SJCRH30 (cell line): ENCODE data around the gene SLC16A8. TPM values are rescaled to one million over a fixed set of nuclear protein-coding genes. Genes with fewer than 3 reads are reported as not detected.
A peak's percentile ranks its signal among the peaks of the same experiment; 100 is the strongest.

ENCODE experiments used
- DNase-seq, 2 experiments: peaks; one replicate each; pipeline ENCODE4 v3.0.0-alpha.2; 2015 to 2020
- H3K27ac ChIP-seq: fragments of 250-450 bp; sonication (Bioruptor Pico); 2 replicates; pipeline ENCODE4 v1.5.1; 2020; ENCODE audit warnings: mild to moderate bottlenecking, moderate library complexity
- H3K27me3 ChIP-seq: fragments of 250-450 bp; sonication (Bioruptor Pico); 2 replicates; pipeline ENCODE4 v1.5.1; 2020; ENCODE audit warnings: mild to moderate bottlenecking, moderate library complexity
- H3K36me3 ChIP-seq: fragments of 250-450 bp; sonication (Bioruptor Pico); 2 replicates; pipeline ENCODE4 v1.5.1; 2020; ENCODE audit warnings: mild to moderate bottlenecking, moderate library complexity
- H3K4me1 ChIP-seq: fragments of 250-450 bp; sonication (Bioruptor Pico); 2 replicates; pipeline ENCODE4 v1.5.1; 2020; ENCODE audit warnings: mild to moderate bottlenecking, moderate library complexity
- H3K4me3 ChIP-seq: fragments of 250-450 bp; sonication (Bioruptor Pico); 2 replicates; pipeline ENCODE4 v1.5.1; 2020; ENCODE audit warnings: mild to moderate bottlenecking, moderate library complexity
- H3K9me3 ChIP-seq: fragments of 250-450 bp; sonication (Bioruptor Pico); replicated peaks from 2 replicates; pipeline ENCODE4 v1.5.1; 2020; ENCODE audit warnings: mild to moderate bottlenecking, moderate library complexity
- total RNA-seq: library from RNA; depleted of rRNA; stranded (reverse); fragments of >200 nt; shearing (Covaris generic); gene quantifications from 2 replicates; pipeline ENCODE4 v1.2.3, GENCODE V29; 2014; rRNA removed

The SLC16A8 gene
- 1.1 and 1.4 TPM in 2 replicates for total RNA-seq

GRCh38 chr22:38083931-38084631 lies at the start of gene SLC16A8:
SLC16A8 (minus strand) TSS chr22:38084184; CDS start chr22:38082873, 1,311 bp downstream.
- Histone ChIP-seq H3K4me3 (peak within 1 kb of the TSS; percentile 35; the same call in 1 of the 2 replicates), H3K9me3 (no peaks in the 10 kb centered on the region), H3K27ac (peak within 1 kb of the TSS; percentile 67; the same call in 1 of the 2 replicates), H3K4me1 (peaks cover 14% of the 10 kb centered on the region), H3K27me3 (0 out of 2 replicates have a peak, but pooled peaks cover 3% of the 10 kb centered on the region), H3K36me3 (no peaks in the 10 kb centered on the region)
- DNase-seq, result peak; percentile 79 to 86

- no peaks in the 10 kb centered on the region for H3K4me1 ChIP-seq
- no peak for DNase-seq
- H3K9me3 ChIP-seq, result no peaks in the 10 kb centered on the region
- no peak overlapping the region for H3K27ac ChIP-seq
- H3K36me3 ChIP-seq, result no peaks in the 10 kb centered on the region
- no peaks in the 10 kb centered on the region for H3K27me3 ChIP-seq
- no peak overlapping the region for H3K4me3 ChIP-seq
Observed at GRCh38 chr22:38133331-38133730, 49.3 kb upstream of the SLC16A8 start.

- Histone ChIP-seq H3K27ac (no peak overlapping the region), H3K9me3 (no peaks in the 10 kb centered on the region)
- no peak for DNase-seq
Observed at GRCh38 chr22:38132794-38133193, 48.8 kb upstream of the SLC16A8 start.

GRCh38 chr22:38132136-38132535 lies 48.2 kb upstream of the SLC16A8 start:
- H3K4me1 ChIP-seq, result no peaks in the 10 kb centered on the region
- no peaks in the 10 kb centered on the region for H3K27me3 ChIP-seq
- H3K4me3 ChIP-seq, result no peak overlapping the region
- no peaks in the 10 kb centered on the region for H3K9me3 ChIP-seq
- H3K27ac ChIP-seq, result no peak overlapping the region
- H3K36me3 ChIP-seq, result no peaks in the 10 kb centered on the region
- no peak for DNase-seq

More at GRCh38 chr22:38132794-38133193, 48.8 kb upstream of the SLC16A8 start:
- Histone ChIP-seq H3K4me1 (no peaks in the 10 kb centered on the region), H3K27me3 (no peaks in the 10 kb centered on the region), H3K36me3 (no peaks in the 10 kb centered on the region), H3K4me3 (no peak overlapping the region)

GRCh38 chr22:38131399-38131798 lies 47.4 kb upstream of the SLC16A8 start:
- no peaks in the 10 kb centered on the region for H3K27me3 ChIP-seq
- H3K27ac ChIP-seq, result no peak overlapping the region
- no peaks in the 10 kb centered on the region for H3K36me3 ChIP-seq
- no peak overlapping the region for H3K4me3 ChIP-seq
- H3K4me1 ChIP-seq, result no peaks in the 10 kb centered on the region
- no peaks in the 10 kb centered on the region for H3K9me3 ChIP-seq
- no peak for DNase-seq

- Histone ChIP-seq H3K4me3 (no peak overlapping the region), H3K36me3 (no peaks in the 10 kb centered on the region), H3K27ac (no peak overlapping the region), H3K27me3 (no peaks in the 10 kb centered on the region), H3K9me3 (no peaks in the 10 kb centered on the region), H3K4me1 (no peaks in the 10 kb centered on the region)
- no peak for DNase-seq
Observed at GRCh38 chr22:38129856-38130255, 45.9 kb upstream of the SLC16A8 start.

- no peak overlapping the region for H3K27ac ChIP-seq
- no peaks in the 10 kb centered on the region for H3K4me1 ChIP-seq
- no peaks in the 10 kb centered on the region for H3K27me3 ChIP-seq
- DNase-seq, result no peak
- no peaks in the 10 kb centered on the region for H3K36me3 ChIP-seq
- no peak overlapping the region for H3K4me3 ChIP-seq
- H3K9me3 ChIP-seq, result no peaks in the 10 kb centered on the region
Observed at GRCh38 chr22:38129021-38129420, 45.0 kb upstream of the SLC16A8 start.

GRCh38 chr22:38127869-38128268 lies 43.9 kb upstream of the SLC16A8 start:
- no peak for DNase-seq

GRCh38 chr22:38126928-38127668 lies 43.1 kb upstream of the SLC16A8 start:
- no peaks in the 10 kb centered on the region for H3K36me3 ChIP-seq
- H3K4me3 ChIP-seq, result no peak overlapping the region
- DNase-seq, result no peak
- H3K27me3 ChIP-seq, result no peaks in the 10 kb centered on the region
- no peak overlapping the region for H3K27ac ChIP-seq
- no peaks in the 10 kb centered on the region for H3K9me3 ChIP-seq
- no peaks in the 10 kb centered on the region for H3K4me1 ChIP-seq

More at GRCh38 chr22:38127869-38128268, 43.9 kb upstream of the SLC16A8 start:
- Histone ChIP-seq H3K9me3 (no peaks in the 10 kb centered on the region), H3K36me3 (no peaks in the 10 kb centered on the region), H3K4me1 (no peaks in the 10 kb centered on the region), H3K27me3 (no peaks in the 10 kb centered on the region), H3K4me3 (no peak overlapping the region), H3K27ac (no peak overlapping the region)

GRCh38 chr22:38125751-38126201 lies 41.8 kb upstream of the SLC16A8 start:
- Histone ChIP-seq H3K4me3 (no peak overlapping the region), H3K27ac (no peak overlapping the region), H3K27me3 (no peaks in the 10 kb centered on the region), H3K4me1 (no peaks in the 10 kb centered on the region), H3K36me3 (no peaks in the 10 kb centered on the region), H3K9me3 (no peaks in the 10 kb centered on the region)
- DNase-seq, result no peak

- Histone ChIP-seq H3K27ac (no peak overlapping the region), H3K36me3 (no peaks in the 10 kb centered on the region), H3K27me3 (no peaks in the 10 kb centered on the region; the same call in 1 of the 2 replicates), H3K4me1 (no peaks in the 10 kb centered on the region), H3K9me3 (no peaks in the 10 kb centered on the region), H3K4me3 (no peak overlapping the region)
- no peak for DNase-seq
Observed at GRCh38 chr22:38125038-38125610, 41.1 kb upstream of the SLC16A8 start.

- Histone ChIP-seq H3K36me3 (no peaks in the 10 kb centered on the region), H3K27ac (no peak overlapping the region), H3K9me3 (no peaks in the 10 kb centered on the region), H3K4me3 (no peak overlapping the region), H3K4me1 (no peaks in the 10 kb centered on the region), H3K27me3 (no peaks in the 10 kb centered on the region; the same call in 1 of the 2 replicates)
- no peak for DNase-seq
Observed at GRCh38 chr22:38124236-38124974, 40.4 kb upstream of the SLC16A8 start.

- Histone ChIP-seq H3K4me1 (no peaks in the 10 kb centered on the region), H3K27me3 (no peaks in the 10 kb centered on the region; the same call in 1 of the 2 replicates), H3K9me3 (no peaks in the 10 kb centered on the region), H3K4me3 (no peak overlapping the region), H3K36me3 (no peaks in the 10 kb centered on the region), H3K27ac (no peak overlapping the region)
- DNase-seq, result no peak
Observed at GRCh38 chr22:38122616-38123015, 38.6 kb upstream of the SLC16A8 start.

- Histone ChIP-seq H3K27me3 (no peaks in the 10 kb centered on the region; the same call in 1 of the 2 replicates), H3K4me3 (no peak overlapping the region), H3K9me3 (no peaks in the 10 kb centered on the region), H3K4me1 (no peaks in the 10 kb centered on the region), H3K27ac (no peak overlapping the region), H3K36me3 (no peaks in the 10 kb centered on the region)
- no peak for DNase-seq
Observed at GRCh38 chr22:38120359-38121110, 36.6 kb upstream of the SLC16A8 start.
